ENCODE data around the gene DDC. TPM values are rescaled to one million over a fixed set of nuclear protein-coding genes. Genes with fewer than 3 reads are reported as not detected.

The DDC gene
- total RNA-seq, 1 donor from 2014 or later: 0.52 TPM

GRCh38 chr7:50492770-50493519 lies 72.3 kb downstream of the DDC start:
- Histone ChIP-seq H3K27ac (ENCODE audit: low read depth, low read length) (no peak overlapping the region), H3K9me3 (ENCODE audit: control insufficient read depth in 3 of 3, low read length in 3 of 3) (no peaks in the 10 kb centered on the region), H3K36me3 (ENCODE audit: control insufficient read depth in 3 of 3, insufficient read depth in 3 of 3, low read length in 3 of 3) (no peaks in the 10 kb centered on the region), H3K27me3 (ENCODE audit: control insufficient read depth in 3 of 3, insufficient read depth in 3 of 3, low read length in 3 of 3) (no peaks in the 10 kb centered on the region), H3K4me3 (ENCODE audit: low read length in 3 of 3) (no peak overlapping the region), H3K9ac (ENCODE audit: low read depth in 1 of 3, low read length in 3 of 3) (no peak overlapping the region), H3K4me1 (ENCODE audit: control insufficient read depth in 3 of 3, insufficient read depth in 3 of 3, low read length in 3 of 3) (peaks cover 7 to 16% (median 7%) of the 10 kb centered on the region in 3 donors)

GRCh38 chr7:50491943-50492342 lies 73.3 kb downstream of the DDC start:
- no peak overlapping the region for H3K27ac ChIP-seq (ENCODE audit: low read depth, low read length)
- no peak overlapping the region for H3K4me3 ChIP-seq (ENCODE audit: low read length in 3 of 3)
- H3K9me3 ChIP-seq (ENCODE audit: control insufficient read depth in 3 of 3, low read length in 3 of 3): no peaks in the 10 kb centered on the region
- H3K27me3 ChIP-seq (ENCODE audit: control insufficient read depth in 3 of 3, insufficient read depth in 3 of 3, low read length in 3 of 3): no peaks in the 10 kb centered on the region
- H3K36me3 ChIP-seq (ENCODE audit: control insufficient read depth in 3 of 3, insufficient read depth in 3 of 3, low read length in 3 of 3): no peaks in the 10 kb centered on the region
- no peak overlapping the region for H3K9ac ChIP-seq (ENCODE audit: low read depth in 1 of 3, low read length in 3 of 3)
- H3K4me1 ChIP-seq (ENCODE audit: control insufficient read depth in 3 of 3, insufficient read depth in 3 of 3, low read length in 3 of 3): peaks cover 4 to 6% (median 5%) of the 10 kb centered on the region in 3 donors

- H3K36me3 ChIP-seq (ENCODE audit: control insufficient read depth in 3 of 3, insufficient read depth in 3 of 3, low read length in 3 of 3): no peaks in the 10 kb centered on the region
- no peaks in the 10 kb centered on the region for H3K27me3 ChIP-seq (ENCODE audit: control insufficient read depth in 3 of 3, insufficient read depth in 3 of 3, low read length in 3 of 3)
- no peak overlapping the region for H3K27ac ChIP-seq (ENCODE audit: low read depth, low read length)
- H3K4me3 ChIP-seq (ENCODE audit: low read length in 3 of 3): no peak overlapping the region
- no peaks in the 10 kb centered on the region for H3K9me3 ChIP-seq (ENCODE audit: control insufficient read depth in 3 of 3, low read length in 3 of 3)
- H3K9ac ChIP-seq (ENCODE audit: low read depth in 1 of 3, low read length in 3 of 3): no peak overlapping the region
- peaks cover 0 to 4% (median 3%) of the 10 kb centered on the region in 3 donors for H3K4me1 ChIP-seq (ENCODE audit: control insufficient read depth in 3 of 3, insufficient read depth in 3 of 3, low read length in 3 of 3)
Observed at GRCh38 chr7:50491209-50491608, 74.0 kb downstream of the DDC start.

- no peaks in the 10 kb centered on the region for H3K27me3 ChIP-seq (ENCODE audit: control insufficient read depth in 3 of 3, insufficient read depth in 3 of 3, low read length in 3 of 3)
- no peaks in the 10 kb centered on the region for H3K9me3 ChIP-seq (ENCODE audit: control insufficient read depth in 3 of 3, low read length in 3 of 3)
- H3K27ac ChIP-seq (ENCODE audit: low read depth, low read length): no peak overlapping the region
- H3K4me1 ChIP-seq (ENCODE audit: control insufficient read depth in 3 of 3, insufficient read depth in 3 of 3, low read length in 3 of 3): peaks cover 0 to 4% (median 3%) of the 10 kb centered on the region in 3 donors
- no peak overlapping the region for H3K4me3 ChIP-seq (ENCODE audit: low read length in 3 of 3)
- no peaks in the 10 kb centered on the region for H3K36me3 ChIP-seq (ENCODE audit: control insufficient read depth in 3 of 3, insufficient read depth in 3 of 3, low read length in 3 of 3)
- no peak overlapping the region for H3K9ac ChIP-seq (ENCODE audit: low read depth in 1 of 3, low read length in 3 of 3)
Observed at GRCh38 chr7:50488379-50488778, 76.8 kb downstream of the DDC start.

GRCh38 chr7:50486512-50486911 lies 78.7 kb downstream of the DDC start:
- no peak overlapping the region for H3K9ac ChIP-seq (ENCODE audit: low read depth in 1 of 3, low read length in 3 of 3)
- peaks cover 0 to 2% (median under 1%) of the 10 kb centered on the region in 3 donors for H3K4me1 ChIP-seq (ENCODE audit: control insufficient read depth in 3 of 3, insufficient read depth in 3 of 3, low read length in 3 of 3)
- no peaks in the 10 kb centered on the region for H3K9me3 ChIP-seq (ENCODE audit: control insufficient read depth in 3 of 3, low read length in 3 of 3)
- H3K27ac ChIP-seq (ENCODE audit: low read depth, low read length): no peak overlapping the region
- no peaks in the 10 kb centered on the region for H3K27me3 ChIP-seq (ENCODE audit: control insufficient read depth in 3 of 3, insufficient read depth in 3 of 3, low read length in 3 of 3)
- no peak overlapping the region for H3K4me3 ChIP-seq (ENCODE audit: low read length in 3 of 3)
- H3K36me3 ChIP-seq (ENCODE audit: control insufficient read depth in 3 of 3, insufficient read depth in 3 of 3, low read length in 3 of 3): no peaks in the 10 kb centered on the region

GRCh38 chr7:50481867-50482266 lies 83.3 kb downstream of the DDC start:
- Histone ChIP-seq H3K4me1 (ENCODE audit: control insufficient read depth in 3 of 3, insufficient read depth in 3 of 3, low read length in 3 of 3) (no peaks in the 10 kb centered on the region), H3K9me3 (ENCODE audit: control insufficient read depth in 3 of 3, low read length in 3 of 3) (no peaks in the 10 kb centered on the region), H3K36me3 (ENCODE audit: control insufficient read depth in 3 of 3, insufficient read depth in 3 of 3, low read length in 3 of 3) (no peaks in the 10 kb centered on the region), H3K27ac (ENCODE audit: low read depth, low read length) (no peak overlapping the region), H3K27me3 (ENCODE audit: control insufficient read depth in 3 of 3, insufficient read depth in 3 of 3, low read length in 3 of 3) (no peaks in the 10 kb centered on the region), H3K4me3 (ENCODE audit: low read length in 3 of 3) (no peak overlapping the region), H3K9ac (ENCODE audit: low read depth in 1 of 3, low read length in 3 of 3) (no peak overlapping the region)

GRCh38 chr7:50480797-50481196 lies 84.4 kb downstream of the DDC start:
- H3K4me3 ChIP-seq (ENCODE audit: low read length in 3 of 3): no peak overlapping the region
- H3K27me3 ChIP-seq (ENCODE audit: control insufficient read depth in 3 of 3, insufficient read depth in 3 of 3, low read length in 3 of 3): no peaks in the 10 kb centered on the region
- H3K4me1 ChIP-seq (ENCODE audit: control insufficient read depth in 3 of 3, insufficient read depth in 3 of 3, low read length in 3 of 3): no peaks in the 10 kb centered on the region
- no peaks in the 10 kb centered on the region for H3K36me3 ChIP-seq (ENCODE audit: control insufficient read depth in 3 of 3, insufficient read depth in 3 of 3, low read length in 3 of 3)
- no peaks in the 10 kb centered on the region for H3K9me3 ChIP-seq (ENCODE audit: control insufficient read depth in 3 of 3, low read length in 3 of 3)
- no peak overlapping the region for H3K27ac ChIP-seq (ENCODE audit: low read depth, low read length)
- no peak overlapping the region for H3K9ac ChIP-seq (ENCODE audit: low read depth in 1 of 3, low read length in 3 of 3)

- H3K9ac ChIP-seq (ENCODE audit: low read depth in 1 of 3, low read length in 3 of 3): no peak overlapping the region
- H3K9me3 ChIP-seq (ENCODE audit: control insufficient read depth in 3 of 3, low read length in 3 of 3): no peaks in the 10 kb centered on the region
- no peaks in the 10 kb centered on the region for H3K27me3 ChIP-seq (ENCODE audit: control insufficient read depth in 3 of 3, insufficient read depth in 3 of 3, low read length in 3 of 3)
- H3K36me3 ChIP-seq (ENCODE audit: control insufficient read depth in 3 of 3, insufficient read depth in 3 of 3, low read length in 3 of 3): no peaks in the 10 kb centered on the region
- H3K4me3 ChIP-seq (ENCODE audit: low read length in 3 of 3): no peak overlapping the region
- H3K27ac ChIP-seq (ENCODE audit: low read depth, low read length): no peak overlapping the region
- H3K4me1 ChIP-seq (ENCODE audit: control insufficient read depth in 3 of 3, insufficient read depth in 3 of 3, low read length in 3 of 3): peaks cover 0 to under 1% (median under 1%) of the 10 kb centered on the region in 3 donors
Observed at GRCh38 chr7:50479743-50480517, 85.3 kb downstream of the DDC start.

- peaks cover 13 to 23% (median 20%) of the 10 kb centered on the region in 3 donors for H3K4me1 ChIP-seq (ENCODE audit: control insufficient read depth in 3 of 3, insufficient read depth in 3 of 3, low read length in 3 of 3)
- H3K27ac ChIP-seq (ENCODE audit: low read depth, low read length): no peak overlapping the region
- no peaks in the 10 kb centered on the region for H3K36me3 ChIP-seq (ENCODE audit: control insufficient read depth in 3 of 3, insufficient read depth in 3 of 3, low read length in 3 of 3)
- H3K4me3 ChIP-seq (ENCODE audit: low read length in 3 of 3): no peak overlapping the region
- no peaks in the 10 kb centered on the region for H3K27me3 ChIP-seq (ENCODE audit: control insufficient read depth in 3 of 3, insufficient read depth in 3 of 3, low read length in 3 of 3)
- H3K9ac ChIP-seq (ENCODE audit: low read depth in 1 of 3, low read length in 3 of 3): no peak overlapping the region
- no peaks in the 10 kb centered on the region for H3K9me3 ChIP-seq (ENCODE audit: control insufficient read depth in 3 of 3, low read length in 3 of 3)
Observed at GRCh38 chr7:50477640-50478039, 87.6 kb downstream of the DDC start.

GRCh38 chr7:50476953-50477625 lies 88.1 kb downstream of the DDC start:
- H3K27ac ChIP-seq (ENCODE audit: low read depth, low read length): no peak overlapping the region
- peaks cover 13 to 23% (median 20%) of the 10 kb centered on the region in 3 donors for H3K4me1 ChIP-seq (ENCODE audit: control insufficient read depth in 3 of 3, insufficient read depth in 3 of 3, low read length in 3 of 3)
- no peaks in the 10 kb centered on the region for H3K9me3 ChIP-seq (ENCODE audit: control insufficient read depth in 3 of 3, low read length in 3 of 3)
- no peaks in the 10 kb centered on the region for H3K27me3 ChIP-seq (ENCODE audit: control insufficient read depth in 3 of 3, insufficient read depth in 3 of 3, low read length in 3 of 3)
- no peaks in the 10 kb centered on the region for H3K36me3 ChIP-seq (ENCODE audit: control insufficient read depth in 3 of 3, insufficient read depth in 3 of 3, low read length in 3 of 3)
- H3K9ac ChIP-seq (ENCODE audit: low read depth in 1 of 3, low read length in 3 of 3): no peak overlapping the region
- H3K4me3 ChIP-seq (ENCODE audit: low read length in 3 of 3): no peak overlapping the region

Measured in skeletal muscle tissue (tissue), 4 donors.